H1 (cell line): ENCODE results near the gene CREB3L4. TPM values are rescaled to one million over a fixed set of nuclear protein-coding genes. Genes with fewer than 3 reads are reported as not detected.

Source experiments
- CTCF ChIA-PET: fragments of 300-600 bp; sonication (Branson Sonifier 250); formaldehyde crosslinking; loops from one replicate; lab custom pipeline; 2021; ENCODE audit not compliant: partially characterized antibody; lab: Charles Lee
- POLR2A ChIA-PET: fragments of 300-600 bp; sonication (Branson Sonifier 250); formaldehyde crosslinking; loops from one replicate; lab custom pipeline; 2021; ENCODE audit warnings: inconsistent platforms; ENCODE audit not compliant: partially characterized antibody; lab: Charles Lee
- DNase-seq, 2 experiments: peaks; one replicate each; pipeline versions ENCODE4 v3.0.0 to v3.0.0-alpha.2; 2010 to 2022; ENCODE audit warnings: low spot score in 2 of 2, low read depth in 1 of 2, mixed read lengths in 1 of 2
- FAIRE-seq: peaks from 2 replicates; lab custom pipeline; 2011; peaks lifted over from hg19 to GRCh38; lab: Jason Lieb, UNC
- H2AFZ ChIP-seq: 2 replicates; pipeline ENCODE4 v1.8.1; 2012; ENCODE audit warnings: low read length, inconsistent platforms
- H2AK5ac ChIP-seq: 2 replicates; pipeline ENCODE4 v1.6.1; 2013; ENCODE audit warnings: low read depth, low read length
- H2BK120ac ChIP-seq: replicated peaks from 2 replicates; pipeline ENCODE3; 2013; ENCODE audit warnings: low read depth, low read length, inconsistent platforms
- H2BK12ac ChIP-seq: 2 replicates; pipeline ENCODE4 v1.6.1; 2013; ENCODE audit warnings: low read depth, low read length
- H2BK15ac ChIP-seq: 2 replicates; pipeline ENCODE4 v1.6.1; 2013; ENCODE audit warnings: low read length
- H2BK20ac ChIP-seq: 2 replicates; pipeline ENCODE4 v1.6.1; 2013; ENCODE audit warnings: low read length
- H2BK5ac ChIP-seq: 2 replicates; pipeline ENCODE4 v1.6.1; 2013; ENCODE audit warnings: low read depth, low read length
- H3K14ac ChIP-seq: 2 replicates; pipeline ENCODE4 v1.6.1; 2013; ENCODE audit warnings: inconsistent platforms; ENCODE audit not compliant: insufficient read length
- H3K18ac ChIP-seq: 2 replicates; pipeline ENCODE4 v1.6.1; 2013; ENCODE audit warnings: low read length; ENCODE audit errors: extremely low read depth
- H3K23ac ChIP-seq: 2 replicates; pipeline ENCODE4 v1.6.1; 2013; ENCODE audit warnings: inconsistent platforms; ENCODE audit not compliant: insufficient read length
- H3K23me2 ChIP-seq: 2 replicates; pipeline ENCODE4 v1.6.1; 2013; ENCODE audit warnings: low read depth, low read length
- H3K27ac ChIP-seq: 2 replicates; pipeline ENCODE4 v1.6.1; 2011; ENCODE audit warnings: low read depth, low read length, inconsistent platforms
- H3K27me3 ChIP-seq, 4 experiments: replicated peaks in 1 of 4; 1 replicate in 1 of 4; 2 replicates in 3 of 4; pipeline versions ENCODE4 v1.6.1 to v1.8.1; 2011 to 2013; ENCODE audit warnings: low read length in 3 of 4, mild to moderate bottlenecking in 3 of 4, inconsistent platforms in 2 of 4, mixed read lengths in 2 of 4, moderate library complexity in 1 of 4; ENCODE audit not compliant: control insufficient read depth in 3 of 4, insufficient read depth in 3 of 4; ENCODE audit errors: extremely low read depth in 1 of 4
- H3K36me3 ChIP-seq, 4 experiments: 2 replicates each; pipeline versions ENCODE4 v1.6.1 to v1.8.1; 2011 to 2013; ENCODE audit warnings: mild to moderate bottlenecking in 4 of 4, low read length in 3 of 4, moderate library complexity in 2 of 4, control low read depth in 1 of 4, inconsistent platforms in 1 of 4; ENCODE audit not compliant: insufficient read depth in 4 of 4, control insufficient read depth in 2 of 4
- H3K4ac ChIP-seq: replicated peaks from 2 replicates; pipeline ENCODE3; 2013; ENCODE audit warnings: low read length, low read depth, mixed read lengths, inconsistent platforms; ENCODE audit not compliant: insufficient read length
- H3K4me1 ChIP-seq, 4 experiments: replicated peaks in 1 of 4; 1 replicate in 1 of 4; 2 replicates in 3 of 4; pipeline versions ENCODE4 v1.6.1 to v1.8.1; 2011 to 2013; ENCODE audit warnings: low read length in 3 of 4, inconsistent platforms in 2 of 4, mixed read lengths in 1 of 4; ENCODE audit not compliant: insufficient read depth in 4 of 4, control insufficient read depth in 3 of 4
- H3K4me2 ChIP-seq, 2 experiments: 2 replicates each; pipeline versions ENCODE4 v1.6.1 to v1.8.1; 2011 to 2013; ENCODE audit warnings: low read depth in 2 of 2, low read length in 2 of 2, control low read depth in 1 of 2, inconsistent platforms in 1 of 2, mild to moderate bottlenecking in 1 of 2; ENCODE audit not compliant: insufficient read depth in 1 of 2
- H3K4me3 ChIP-seq, 4 experiments: fragments of 200-600, 300-600 bp in 1 of 4; sonication (generic), shearing (Covaris generic), sonication (Bioruptor Twin) in 1 of 4; 2 replicates each; pipeline versions ENCODE4 v1.5.1 to v1.8.1; 2011 to 2016; ENCODE audit warnings: low read length in 4 of 4, low read depth in 3 of 4, control low read depth in 2 of 4, inconsistent platforms in 2 of 4, mild to moderate bottlenecking in 2 of 4, mixed read lengths in 1 of 4, moderate library complexity in 1 of 4; ENCODE audit not compliant: insufficient read depth in 2 of 4; ENCODE audit errors: extremely low read depth in 1 of 4
- H3K56ac ChIP-seq: replicated peaks from 2 replicates; pipeline ENCODE3; 2013; ENCODE audit warnings: low read depth, mild to moderate bottlenecking, mixed read lengths, low read length, inconsistent platforms; ENCODE audit not compliant: insufficient read length
- H3K79me1 ChIP-seq: 2 replicates; pipeline ENCODE4 v1.6.1; 2013; ENCODE audit warnings: low read depth, low read length, control low read depth
- H3K79me2 ChIP-seq, 2 experiments: 2 replicates each; pipeline versions ENCODE4 v1.6.1 to v1.8.1; 2012 to 2013; ENCODE audit warnings: low read length in 2 of 2, mild to moderate bottlenecking in 2 of 2, inconsistent platforms in 1 of 2; ENCODE audit not compliant: insufficient read depth in 2 of 2, control insufficient read depth in 1 of 2
- H3K9ac ChIP-seq, 4 experiments: replicated peaks in 1 of 4; 1 replicate in 1 of 4; 2 replicates in 3 of 4; pipeline versions ENCODE4 v1.6.1 to v1.8.1; 2011 to 2013; ENCODE audit warnings: low read depth in 3 of 4, low read length in 3 of 4, control low read depth in 2 of 4, mild to moderate bottlenecking in 2 of 4, moderate library complexity in 2 of 4, inconsistent platforms in 1 of 4; ENCODE audit errors: extremely low read depth in 1 of 4
- H3K9me3 ChIP-seq, 2 experiments: 2 replicates each; pipeline versions ENCODE4 v1.6.1 to v1.8.1; 2012 to 2013; ENCODE audit warnings: mild to moderate bottlenecking in 2 of 2, moderate library complexity in 2 of 2, control low read depth in 1 of 2, inconsistent platforms in 1 of 2, low read depth in 1 of 2, low read length in 1 of 2, mixed read lengths in 1 of 2; ENCODE audit not compliant: insufficient read depth in 2 of 2
- H4K20me1 ChIP-seq, 2 experiments: replicated peaks in 1 of 2; 2 replicates each; pipeline versions ENCODE3 to v1.8.1; 2011 to 2013; ENCODE audit warnings: inconsistent platforms in 2 of 2, low read length in 2 of 2, mild to moderate bottlenecking in 1 of 2; ENCODE audit not compliant: insufficient read depth in 2 of 2, control insufficient read depth in 1 of 2
- H4K5ac ChIP-seq: 2 replicates; pipeline ENCODE4 v1.6.1; 2013; ENCODE audit warnings: low read length, low read depth, mixed read lengths, inconsistent platforms; ENCODE audit not compliant: insufficient read length
- H4K8ac ChIP-seq: 2 replicates; pipeline ENCODE4 v1.8.0; 2013; ENCODE audit warnings: mild to moderate bottlenecking, moderate library complexity, low read length, inconsistent platforms; ENCODE audit not compliant: insufficient read depth; ENCODE audit errors: extremely low read depth
- H4K91ac ChIP-seq: replicated peaks from 2 replicates; pipeline ENCODE3; 2013; ENCODE audit warnings: low read length, mixed read lengths, inconsistent platforms; ENCODE audit not compliant: insufficient read length
- ASH2L ChIP-seq: fragments of 200-600, 300-600 bp; sonication (generic); IDR thresholded peaks from one replicate; pipeline ENCODE4 v1.7.1; 2017; ENCODE audit warnings: low read length
- BACH1 ChIP-seq: IDR thresholded peaks from 2 replicates; pipeline ENCODE4 v1.6.1; 2012; ENCODE audit warnings: low read length, improper control_type of control experiment
- BCL11A ChIP-seq, 2 experiments: IDR thresholded peaks; one replicate each; pipeline ENCODE4 v1.6.1; 2011; ENCODE audit warnings: low read depth in 2 of 2, low read length in 2 of 2, mild to moderate bottlenecking in 2 of 2
- EZH2 ChIP-seq: fragments of 200-600 bp; sonication (generic); IDR thresholded peaks from 2 replicates; pipeline ENCODE4 v1.7.1; 2012; ENCODE audit warnings: low read depth, mild to moderate bottlenecking, moderate library complexity, low read length, inconsistent platforms; ENCODE audit not compliant: severe bottlenecking
- POLR2AphosphoS5 ChIP-seq: IDR thresholded peaks from 2 replicates; pipeline ENCODE4 v1.6.1; 2011; ENCODE audit warnings: low read depth, low read length
- RXRA ChIP-seq: IDR thresholded peaks from 2 replicates; pipeline ENCODE4 v1.6.1; 2011; ENCODE audit warnings: low read depth, mild to moderate bottlenecking, low read length, moderate library complexity; ENCODE audit not compliant: insufficient read depth
- SIRT6 ChIP-seq: IDR thresholded peaks from one replicate; pipeline ENCODE4 v1.7.1; 2012; ENCODE audit warnings: low read length, inconsistent platforms
- TAF1 ChIP-seq: IDR thresholded peaks from 2 replicates; pipeline ENCODE4 v1.6.1; 2011; ENCODE audit warnings: mild to moderate bottlenecking, low read depth, low read length
- TEAD4 ChIP-seq: IDR thresholded peaks from 2 replicates; pipeline ENCODE4 v1.6.1; 2012; ENCODE audit warnings: low read depth, low read length, inconsistent platforms, mixed read lengths
- WGBS, 2 experiments: shearing (Covaris generic) in 1 of 2; methylation state at CpG; one replicate each; pipeline versions ENCODE4 v1.1.6 to v1.1.7; 2013 to 2015; ENCODE audit warnings: low lambda C conversion rate in 2 of 2, mixed read lengths in 2 of 2, inconsistent platforms in 1 of 2, low coverage in 1 of 2, missing lambda C conversion rate in 1 of 2; ENCODE audit not compliant: insufficient replicate concordance in 2 of 2, insufficient coverage in 1 of 2, insufficient read length in 1 of 2; ENCODE audit errors: extremely low coverage in 1 of 2, missing lambda C conversion rate in 1 of 2; 5-methylcytosine and 5-hydroxymethylcytosine counted together
- polyA plus RNA-seq, 7 experiments: library from polyadenylated mRNA; depleted of rRNA in 3 of 7; stranded (reverse) in 5 of 7; unstranded in 2 of 7; fragments of >200 nt in 5 of 7; fragments of 200-250 nt in 2 of 7; gene quantifications; 1 replicate in 5 of 7; 2 replicates in 1 of 7; 4 replicates in 1 of 7; pipeline versions ENCODE4 v1.2.1 to v1.2.3, GENCODE V29; 2011 to 2013; ENCODE audit warnings: missing spikeins in 2 of 7, mixed read lengths in 2 of 7
- total RNA-seq: library from RNA; stranded (reverse); fragmentation: NEBNext Ultra II Directional; extraction: Animal tissue kit (Norgen Biotek cat#: 25700); gene quantifications from 2 replicates; pipeline ENCODE4 v1.2.1, GENCODE V29; 2021
- TF ChIP-seq, protein P1 (sequence below): IDR thresholded peaks from 2 replicates; pipeline ENCODE4 v1.6.1; 2011; ENCODE audit warnings: low read length, improper control_type of control experiment

The CREB3L4 gene
- total and polyA plus RNA-seq, 2 of the 8 experiments (the other 6 are each of a cell fraction or from before 2014, with no cell fraction given): 34.4 to 54.0 TPM

DNA sequence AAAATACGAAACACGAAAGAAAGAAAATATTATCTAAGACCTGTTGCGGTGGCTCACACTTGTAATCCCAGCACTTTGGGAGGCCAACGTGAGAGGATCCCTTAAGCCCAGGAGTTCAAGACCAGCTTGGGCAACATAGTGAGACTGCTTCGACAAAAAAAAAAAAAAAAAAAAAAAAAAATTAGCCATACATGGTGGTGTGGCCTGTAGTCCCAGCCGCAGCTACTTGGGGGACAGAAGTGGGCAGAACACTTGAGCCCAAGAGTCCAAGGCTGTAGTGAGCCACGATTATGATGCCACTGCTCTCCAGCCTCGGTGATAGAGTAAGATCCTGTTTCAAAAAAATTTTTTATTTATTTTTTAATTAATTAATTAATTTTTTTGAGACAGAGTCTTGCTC lies 19.9 kb downstream of the CREB3L4 start:
- Histone ChIP-seq H3K18ac (no peak overlapping the region), H2AK5ac (no peak overlapping the region), H2BK120ac (no peak overlapping the region), H2AFZ (no peak overlapping the region), H3K27ac (no peak overlapping the region), H2BK20ac (no peak overlapping the region), H4K8ac (no peak overlapping the region), H4K20me1 (peaks cover 0 to 7% of the 10 kb centered on the region in 2 experiments), H3K9me3 (no peaks in the 10 kb centered on the region), H3K4me2 (no peak overlapping the region), H3K4ac (no peak overlapping the region), H2BK12ac (0 out of 2 replicates have a peak overlapping the region, but pooled peaks have one; percentile 42), H4K5ac (no peak overlapping the region), H4K91ac (no peak overlapping the region), H3K27me3 (no peaks in the 10 kb centered on the region), H3K23me2 (peaks cover 19% of the 10 kb centered on the region), H3K4me3 (no peak overlapping the region), H2BK5ac (no peak overlapping the region), H3K36me3 (peaks cover 6 to 32% (median 19%) of the 10 kb centered on the region in 4 experiments), H3K4me1 (peaks cover 0 to 18% (median 11%) of the 10 kb centered on the region in 4 experiments; a peak in 5 of 7 replicates), H3K79me1 (0 out of 2 replicates have a peak, but pooled peaks cover 3% of the 10 kb centered on the region), H2BK15ac (no peak overlapping the region), H3K14ac (no peak overlapping the region), H3K23ac (no peak overlapping the region), H3K9ac (no peak overlapping the region), H3K56ac (no peak overlapping the region), H3K79me2 (peaks cover 0 to 36% of the 10 kb centered on the region in 2 experiments; a peak in 3 of 4 replicates)
- POLR2A ChIA-PET: interaction anchor here (1.2 to 13.2 kb wide), 7 partner anchors 11 to 196 kb away, joined by 3 to 454 read pairs (median 12); partner anchors contain the start of genes CREB3L4, CRTC2, DENND4B and JTB
- CTCF ChIA-PET: interaction anchor here (0.6 to 3.9 kb wide), 21 partner anchors 8 to 370 kb away, joined by 3 to 31 read pairs (median 4); partner anchors contain the start of genes CREB3L4, GATAD2B, JTB and SLC39A1
- 97% methylated on average over 7 of the region's 8 CpGs; no CpG with 5 or more reads in 1 of the 2 experiments for WGBS, 2 experiments
- no peak for DNase-seq
- no peak for FAIRE-seq
- no peak for TF ChIP-seq SIRT6
- TF ChIP-seq RXRA: no peak
- TF ChIP-seq ASH2L: no peak
- TF ChIP-seq BACH1: no peak
- TF ChIP-seq, protein P1, sequence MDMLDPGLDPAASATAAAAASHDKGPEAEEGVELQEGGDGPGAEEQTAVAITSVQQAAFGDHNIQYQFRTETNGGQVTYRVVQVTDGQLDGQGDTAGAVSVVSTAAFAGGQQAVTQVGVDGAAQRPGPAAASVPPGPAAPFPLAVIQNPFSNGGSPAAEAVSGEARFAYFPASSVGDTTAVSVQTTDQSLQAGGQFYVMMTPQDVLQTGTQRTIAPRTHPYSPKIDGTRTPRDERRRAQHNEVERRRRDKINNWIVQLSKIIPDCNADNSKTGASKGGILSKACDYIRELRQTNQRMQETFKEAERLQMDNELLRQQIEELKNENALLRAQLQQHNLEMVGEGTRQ: no peak
- no peak for TF ChIP-seq POLR2AphosphoS5
- TF ChIP-seq EZH2: no peak
- TF ChIP-seq BCL11A (IDR thresholded peaks at IDR 0.05; ENCODE audit: low read depth in 2 of 2, low read length in 2 of 2): no peak
- no peak for TF ChIP-seq TEAD4
- TF ChIP-seq TAF1: no peak
